ENCODE measurements around the gene LIMD2.

LIMD2 gene

DNA sequence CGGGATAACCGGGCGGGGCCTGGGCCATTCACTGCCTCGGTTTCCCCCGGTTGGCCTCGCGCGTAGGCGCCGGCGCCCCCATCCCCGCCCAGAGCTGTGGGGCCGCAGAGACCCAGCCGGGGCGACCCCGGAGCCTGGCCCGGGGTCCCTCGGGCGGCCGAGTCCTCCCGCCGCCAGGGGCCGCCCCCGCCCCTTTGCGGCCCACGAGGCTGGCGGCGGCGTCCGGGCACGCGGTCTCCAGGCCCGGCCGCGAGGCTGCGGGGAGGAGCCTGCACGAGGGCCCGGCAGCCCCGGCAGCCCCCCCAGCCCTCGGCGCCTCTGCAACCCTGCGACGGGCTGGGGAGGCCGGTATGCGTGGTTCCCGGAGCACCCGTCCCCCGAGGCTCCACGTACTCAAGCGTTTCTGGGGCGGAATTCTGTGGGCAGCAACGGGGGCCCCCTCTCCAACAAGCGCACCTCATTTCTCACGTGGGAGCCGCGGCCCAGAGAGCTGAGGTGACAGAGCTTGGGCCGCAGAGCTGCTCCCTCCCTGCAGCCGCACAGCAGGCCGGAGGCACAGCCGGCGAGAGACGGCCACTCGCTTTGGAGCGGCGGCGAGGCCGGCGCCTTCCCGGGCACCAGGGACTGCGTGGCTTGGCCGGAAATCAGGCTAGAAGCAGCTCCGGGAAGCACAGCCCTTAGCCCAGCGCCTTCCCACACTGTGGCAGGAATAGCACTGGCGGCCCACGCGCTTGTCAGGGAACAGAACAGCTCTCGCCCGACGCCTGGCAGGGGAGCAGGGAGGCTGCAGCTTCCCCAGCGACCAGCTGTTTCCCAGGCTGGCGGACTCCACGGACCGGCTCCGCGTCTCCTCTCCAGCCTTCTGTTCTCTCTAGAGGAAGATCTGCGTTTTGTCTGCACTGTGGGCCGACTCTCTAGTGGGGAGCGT lies 867 bp upstream of the LIMD2 start:
- no peak for DNase-seq

DNA sequence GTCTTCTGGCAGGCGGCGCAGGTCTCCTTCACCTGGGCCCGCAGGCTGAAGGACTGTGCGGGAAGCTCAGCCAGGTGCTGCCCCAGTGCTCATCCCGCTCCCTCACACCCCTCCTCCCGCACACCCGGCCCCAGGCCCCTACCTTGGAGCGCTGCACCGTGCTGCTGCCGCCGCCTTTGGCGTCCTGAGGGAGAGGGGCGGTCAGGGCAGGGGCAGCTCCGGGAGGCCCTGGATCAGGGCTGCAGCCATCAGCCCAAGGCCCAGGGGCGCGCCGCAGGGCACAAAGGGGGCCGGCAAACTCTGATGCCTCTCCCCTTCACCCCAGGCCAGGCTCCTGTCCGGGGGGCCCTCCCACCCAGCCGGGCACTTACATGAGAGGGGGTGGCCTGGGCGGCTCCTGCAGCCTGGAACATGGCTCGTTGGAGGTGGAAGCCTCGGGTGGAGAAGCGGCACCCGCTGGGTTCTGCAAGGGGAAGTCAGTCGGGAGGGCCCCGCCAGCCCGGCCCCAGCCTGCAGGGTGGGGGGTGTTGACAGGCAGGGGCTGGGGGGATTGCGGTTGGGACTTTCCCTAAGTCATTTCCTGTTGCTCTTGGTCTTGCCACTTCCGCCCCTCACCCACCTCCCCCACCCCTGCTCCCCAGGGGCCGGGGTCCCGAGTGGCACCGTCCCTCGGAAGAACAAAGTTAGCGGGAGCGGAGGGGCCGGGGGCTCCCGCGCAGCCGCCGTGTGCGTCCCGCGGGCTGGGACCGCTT lies 863 bp downstream of the LIMD2 start:
- DNase-seq, result no peak

DNA sequence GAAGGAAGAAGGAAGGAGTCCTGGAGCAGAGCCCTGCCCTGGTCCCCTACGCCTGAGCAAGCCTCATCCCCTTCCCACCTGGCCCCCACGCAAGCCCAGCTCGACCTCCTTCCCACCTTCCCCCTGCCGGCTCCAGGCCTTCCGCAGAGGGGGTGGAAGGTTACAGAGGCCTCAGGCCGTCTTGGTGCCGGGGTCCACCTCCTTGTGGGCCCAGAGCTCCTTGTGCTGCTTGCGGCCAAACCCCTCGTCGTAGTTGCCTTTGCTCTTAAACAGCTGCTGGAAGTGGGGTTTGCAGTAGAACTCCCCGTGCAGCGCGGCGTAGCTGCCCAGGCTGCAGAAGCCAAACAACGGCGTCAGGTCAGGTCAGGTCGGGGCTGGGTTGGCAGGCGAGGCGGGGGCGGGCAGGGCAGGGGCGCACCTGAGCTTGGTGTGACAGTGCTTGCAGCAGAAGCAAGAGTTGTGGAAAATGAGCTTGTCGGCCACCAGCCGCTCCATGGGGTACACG lies 1.5 kb downstream of the LIMD2 start:
- no peak for DNase-seq

DNA sequence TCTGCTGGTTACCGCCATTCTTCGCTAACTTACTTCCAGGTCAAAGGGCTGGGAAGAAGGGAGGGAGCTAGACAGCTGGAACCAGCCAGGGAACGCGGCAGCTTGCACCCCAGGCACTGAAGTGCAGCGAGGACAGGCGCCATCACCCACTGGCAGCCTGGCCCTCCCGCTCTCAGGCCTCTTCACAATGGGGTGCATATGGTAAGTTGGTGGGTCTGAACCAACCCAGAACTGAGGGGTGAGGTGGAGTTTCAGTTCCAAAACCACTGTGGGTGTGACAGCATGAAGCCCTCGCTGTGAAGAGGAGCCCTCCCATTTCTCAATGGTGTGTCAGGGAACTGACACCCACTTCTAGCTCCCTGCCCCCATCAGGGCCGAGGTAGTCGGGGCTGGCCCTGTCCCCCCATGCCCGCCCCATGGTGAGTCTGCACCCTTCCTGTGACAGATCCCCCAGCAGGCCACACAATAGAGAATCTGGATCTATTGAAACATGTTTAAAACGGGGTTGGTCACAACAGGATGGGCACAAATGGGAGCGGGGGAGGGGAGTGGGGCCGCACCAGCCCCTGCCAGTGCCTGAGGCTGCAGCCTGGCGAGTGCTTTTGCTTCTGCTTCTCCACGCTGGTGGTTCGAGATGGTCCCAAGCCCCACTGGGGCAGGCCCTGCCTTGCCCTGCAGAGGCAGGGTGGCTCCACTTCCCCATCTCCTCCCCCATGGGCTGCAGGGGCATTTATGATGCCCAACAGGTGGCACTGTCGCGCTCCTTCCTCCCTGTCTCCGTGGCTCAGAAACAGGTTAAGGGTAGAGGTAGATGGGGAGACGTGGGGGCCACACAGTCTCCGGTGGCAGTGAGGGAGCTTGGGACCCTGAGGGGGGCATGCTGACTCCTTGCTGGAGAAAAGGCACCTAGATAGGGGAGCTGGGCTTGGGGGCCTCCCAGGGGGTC lies 2.3 kb downstream of the LIMD2 start:
- DNase-seq, result no peak

DNA sequence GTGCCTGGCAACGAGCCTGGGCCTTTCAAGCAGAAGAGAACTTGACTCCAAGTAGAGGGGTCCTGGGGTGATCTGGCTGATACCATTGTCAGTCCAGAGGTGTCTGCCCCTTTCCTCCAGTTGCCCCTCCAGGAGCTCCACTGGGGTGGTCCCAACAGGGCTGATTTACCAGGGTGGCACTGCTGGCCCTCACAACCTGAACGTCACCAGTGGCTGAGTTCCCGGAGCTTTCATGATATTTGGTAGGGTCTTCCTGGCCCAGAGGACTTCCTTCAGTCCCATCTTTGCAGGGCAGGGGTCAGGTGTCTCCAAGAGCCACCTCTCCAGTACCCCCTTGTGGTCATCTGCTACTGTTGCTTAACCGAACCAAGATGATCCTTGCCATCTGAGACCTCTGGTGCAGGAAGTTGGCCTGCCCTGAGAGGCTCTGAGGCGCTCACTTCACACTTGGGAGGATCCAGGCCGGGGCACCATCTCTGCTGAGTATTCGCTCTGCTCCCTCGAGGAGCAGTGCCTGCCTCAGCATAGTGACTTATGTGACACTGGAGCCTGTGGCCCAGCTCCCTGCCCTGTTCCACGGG lies 3.5 kb downstream of the LIMD2 start:
- DNase-seq, result no peak

DNA sequence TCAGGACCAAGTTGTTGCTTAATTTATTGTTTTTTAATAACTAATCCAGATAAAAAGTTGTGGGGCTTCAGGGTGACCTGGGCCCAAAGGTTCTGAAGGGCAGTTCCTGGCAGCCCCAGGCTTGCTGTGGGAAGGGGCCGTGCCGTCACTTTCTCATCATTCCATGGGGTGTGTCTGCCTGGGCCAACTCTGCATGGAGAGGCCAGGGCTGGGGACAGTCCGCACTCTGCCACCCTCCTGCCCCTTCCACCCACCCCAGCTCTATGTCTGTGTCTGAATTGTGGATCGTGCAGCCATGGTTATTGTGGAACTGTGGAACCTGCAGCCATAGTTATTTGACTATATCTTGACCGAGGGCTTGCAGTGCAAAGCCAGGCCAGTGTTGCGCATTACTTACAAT lies 4.0 kb downstream of the LIMD2 start:
- no peak for DNase-seq

DNA sequence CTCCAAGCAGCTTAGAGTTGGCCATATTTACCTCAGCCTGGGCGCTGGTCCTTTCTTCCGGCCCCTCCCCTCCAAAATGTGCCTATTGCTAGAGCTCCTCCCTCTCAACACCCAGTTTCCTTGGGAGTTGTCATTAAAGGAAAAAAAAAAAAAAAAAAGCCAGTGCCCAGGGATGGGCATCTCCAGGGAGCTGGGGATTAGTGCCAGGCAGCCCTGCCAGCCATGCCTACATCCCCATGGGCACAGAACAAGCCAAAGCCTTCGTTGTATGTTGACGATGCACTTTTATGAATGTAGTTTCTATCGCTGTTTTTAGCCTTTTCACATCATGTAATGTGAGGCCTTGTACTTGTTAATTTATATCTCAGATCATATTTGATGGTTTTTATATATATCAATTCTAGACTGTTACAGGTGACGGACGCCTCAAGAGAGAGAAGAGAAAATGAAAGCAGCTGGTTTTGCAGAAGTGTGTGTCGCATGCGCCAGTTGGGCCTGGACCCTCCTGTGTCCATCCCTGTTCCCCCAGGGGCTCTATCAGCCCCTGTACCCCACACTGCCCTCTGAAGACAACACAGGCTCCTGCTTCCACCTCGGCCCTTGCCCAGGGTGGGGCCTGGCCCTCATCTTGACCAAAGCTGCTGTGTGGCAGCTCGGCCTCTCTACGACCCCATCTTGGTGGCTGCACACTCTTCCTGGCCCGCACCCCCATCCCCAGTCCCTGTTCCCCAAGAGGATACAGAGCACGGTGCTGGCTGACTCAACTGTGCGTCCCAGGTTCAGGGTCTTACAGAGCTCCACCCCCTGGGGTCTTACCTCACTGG lies 4.8 kb downstream of the LIMD2 start:
- no peak for DNase-seq

DNA sequence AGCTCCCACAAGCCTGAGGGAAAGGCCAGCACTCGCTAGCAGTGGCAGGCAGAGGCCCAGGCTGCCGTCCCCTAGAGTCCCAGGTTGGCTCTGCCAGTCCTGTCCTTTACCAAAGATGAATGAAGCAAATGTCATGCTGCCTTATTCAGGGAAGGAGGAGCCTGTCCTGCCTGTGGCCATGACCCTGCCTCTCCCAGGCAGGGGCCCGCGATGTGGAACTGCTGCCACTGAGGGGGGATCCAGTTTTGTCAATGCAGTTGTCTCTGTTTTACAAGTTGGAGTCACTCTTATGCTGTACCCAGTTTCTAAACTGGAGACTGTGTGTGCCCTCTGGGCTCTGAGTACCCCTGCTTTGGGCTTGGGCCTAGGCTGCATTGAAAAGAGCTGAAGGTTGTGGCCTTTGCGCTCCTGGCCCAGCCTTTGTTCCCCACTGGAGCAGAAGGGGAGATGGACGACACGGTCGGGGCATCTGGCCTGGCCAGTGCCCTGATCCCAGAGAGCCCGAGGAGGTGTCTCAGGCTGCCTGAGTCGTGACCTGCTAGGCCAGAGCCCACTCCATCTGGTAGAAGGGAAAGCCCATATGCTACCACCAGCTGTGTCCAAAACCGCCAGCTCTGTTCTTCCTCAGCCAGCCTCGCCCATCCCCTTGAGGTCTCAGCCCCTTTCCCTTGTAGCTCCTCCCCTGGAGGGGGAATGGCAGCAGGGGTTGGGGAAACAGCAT lies 5.5 kb downstream of the LIMD2 start:
- DNase-seq, result no peak

DNA sequence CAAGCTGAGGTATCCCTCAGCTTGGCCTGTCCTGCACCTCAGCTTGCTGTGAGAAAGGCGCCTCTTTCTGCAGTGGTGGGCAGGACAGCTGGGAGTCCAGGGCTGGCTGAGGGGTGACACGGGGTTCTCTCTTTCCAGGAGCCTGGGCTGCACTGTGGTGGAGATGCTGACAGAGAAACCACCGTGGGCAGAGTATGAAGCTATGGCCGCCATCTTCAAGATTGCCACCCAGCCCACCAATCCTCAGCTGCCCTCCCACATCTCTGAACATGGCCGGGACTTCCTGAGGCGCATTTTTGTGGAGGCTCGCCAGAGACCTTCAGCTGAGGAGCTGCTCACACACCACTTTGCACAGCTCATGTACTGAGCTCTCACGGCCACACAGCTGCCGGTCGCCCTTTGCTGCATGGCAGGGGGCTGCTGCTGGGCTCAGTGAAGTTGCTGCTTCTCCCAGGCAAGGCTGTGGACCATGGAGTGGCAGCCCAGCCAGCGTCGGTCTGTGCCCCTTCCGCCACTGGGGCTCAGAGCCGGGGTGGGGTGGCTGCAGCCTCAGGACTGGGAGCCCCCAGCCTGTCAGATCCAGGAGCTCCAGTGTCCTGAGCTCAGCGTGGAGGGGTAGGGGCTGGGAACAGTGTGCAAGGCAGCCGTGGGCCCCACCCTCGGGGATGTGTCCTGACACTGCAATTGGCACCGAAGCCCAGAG lies 6.4 kb downstream of the LIMD2 start:
- no peak for DNase-seq

DNA sequence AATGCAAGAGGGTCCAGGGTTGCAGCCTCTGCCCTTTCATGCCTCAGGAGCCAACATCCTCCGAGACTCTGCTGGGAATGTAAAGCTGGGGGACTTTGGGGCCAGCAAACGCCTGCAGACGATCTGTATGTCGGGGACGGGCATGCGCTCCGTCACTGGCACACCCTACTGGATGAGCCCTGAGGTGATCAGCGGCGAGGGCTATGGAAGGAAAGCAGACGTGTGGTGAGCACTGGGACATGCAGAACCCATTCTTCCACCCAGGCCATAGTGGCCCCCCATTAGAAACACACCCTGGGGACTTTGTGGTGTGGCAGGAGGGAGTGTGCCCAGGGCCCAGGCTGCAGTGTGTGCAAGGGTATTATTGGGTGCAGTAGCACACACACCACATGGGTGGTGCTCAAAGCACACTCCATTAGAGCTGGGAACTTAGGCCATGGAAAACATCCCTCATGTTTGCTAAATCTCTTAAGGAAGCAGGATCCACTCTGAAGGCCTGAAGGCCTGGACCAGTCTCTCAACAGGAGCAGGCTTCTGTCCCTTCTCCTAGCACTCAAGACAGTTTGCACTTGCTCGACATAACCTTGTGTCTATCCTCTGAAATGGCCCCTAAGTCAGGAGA lies 7.6 kb downstream of the LIMD2 start:
- no peak for DNase-seq

DNA sequence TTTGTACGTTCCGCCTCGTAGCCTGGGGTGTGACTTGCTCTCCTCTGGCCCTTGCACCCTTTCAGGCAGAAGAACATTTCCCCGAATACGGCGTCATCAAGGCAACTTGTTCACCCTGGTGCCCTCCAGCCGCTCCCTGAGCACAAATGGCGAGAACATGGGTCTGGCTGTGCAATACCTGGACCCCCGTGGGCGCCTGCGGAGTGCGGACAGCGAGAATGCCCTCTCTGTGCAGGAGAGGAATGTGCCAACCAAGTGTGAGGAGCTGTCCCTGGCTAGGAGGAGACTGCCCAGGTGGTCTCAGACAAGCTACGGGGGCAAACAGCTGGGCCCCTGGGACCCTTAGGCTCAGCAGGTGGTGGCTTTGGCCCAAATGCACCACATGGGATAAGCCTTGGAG lies 10.4 kb downstream of the LIMD2 start:
- DNase-seq, result no peak

DNA sequence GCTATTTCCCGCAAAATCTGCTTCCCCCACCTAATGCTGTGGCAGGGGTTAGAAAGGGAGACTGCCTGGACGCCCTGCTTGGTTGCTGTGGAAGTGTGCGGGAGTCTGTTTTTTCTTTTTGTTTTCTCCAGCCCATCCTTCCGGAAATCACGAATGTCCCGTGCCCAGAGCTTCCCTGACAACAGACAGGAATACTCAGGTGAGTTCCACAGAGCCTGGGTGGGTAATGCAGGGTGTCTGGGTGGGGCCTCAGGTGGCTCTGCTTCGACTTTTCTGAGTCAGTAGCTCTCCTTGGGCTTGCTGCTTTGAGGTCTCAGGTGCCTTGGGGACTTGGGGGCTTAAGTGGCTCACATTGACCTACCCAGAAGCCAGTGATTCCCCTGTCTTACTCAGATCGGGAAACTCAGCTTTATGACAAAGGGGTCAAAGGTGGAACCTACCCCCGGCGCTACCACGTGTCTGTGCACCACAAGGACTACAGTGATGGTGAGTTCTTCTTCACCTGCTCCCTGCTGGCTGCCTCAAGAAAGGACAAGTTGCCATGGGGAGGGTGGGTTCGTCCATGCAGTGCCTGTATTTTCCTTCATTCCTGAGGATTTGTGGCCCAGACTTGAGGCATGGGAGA lies 11.4 kb downstream of the LIMD2 start:
- no peak for DNase-seq

DNA sequence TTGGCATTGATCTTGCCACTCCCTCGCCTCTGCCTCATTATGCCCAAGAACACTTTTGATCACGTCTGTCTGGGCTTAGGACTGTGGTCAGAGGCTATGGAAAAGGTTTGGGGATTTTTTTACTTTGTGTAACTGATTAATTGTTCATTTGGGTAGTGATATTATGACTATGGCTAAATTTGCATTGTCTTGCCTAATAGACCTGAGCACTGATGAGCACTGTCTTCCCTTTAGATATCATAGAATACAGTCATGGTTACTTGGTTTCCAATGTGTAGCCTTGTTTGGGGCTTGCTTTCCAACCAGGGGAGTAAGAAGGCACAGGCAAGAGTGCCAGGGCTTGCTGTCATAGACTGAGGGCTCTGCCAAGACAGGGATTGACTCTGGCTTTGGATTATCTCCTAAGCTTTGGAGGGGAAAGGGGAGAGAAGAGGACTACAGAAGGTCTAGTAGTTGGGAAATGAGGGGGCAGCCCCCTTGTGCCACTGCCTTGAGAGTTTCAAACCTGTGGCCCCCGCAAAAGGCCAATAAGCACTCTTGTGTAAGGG lies 13.7 kb downstream of the LIMD2 start:
- no peak for DNase-seq

DNA sequence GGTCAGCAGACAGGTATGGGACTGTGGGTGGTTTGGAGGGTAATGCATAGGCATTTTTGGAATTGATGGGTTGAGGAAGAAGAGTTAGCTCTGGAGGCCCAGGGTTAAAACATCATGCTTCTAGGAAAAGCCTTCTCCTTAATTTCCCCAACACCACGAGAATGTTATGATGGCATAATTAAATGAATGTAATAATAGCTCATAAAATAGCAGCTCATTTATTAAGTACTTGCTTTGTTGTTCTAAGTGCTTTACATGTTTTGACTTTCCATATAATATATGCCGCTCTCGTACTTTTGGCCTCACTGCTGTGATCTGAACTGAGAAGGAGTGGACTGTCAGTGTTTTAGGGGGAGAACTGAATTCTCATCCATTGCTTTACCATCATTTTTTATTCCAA lies 14.3 kb downstream of the LIMD2 start:
- DNase-seq, result no peak

DNA sequence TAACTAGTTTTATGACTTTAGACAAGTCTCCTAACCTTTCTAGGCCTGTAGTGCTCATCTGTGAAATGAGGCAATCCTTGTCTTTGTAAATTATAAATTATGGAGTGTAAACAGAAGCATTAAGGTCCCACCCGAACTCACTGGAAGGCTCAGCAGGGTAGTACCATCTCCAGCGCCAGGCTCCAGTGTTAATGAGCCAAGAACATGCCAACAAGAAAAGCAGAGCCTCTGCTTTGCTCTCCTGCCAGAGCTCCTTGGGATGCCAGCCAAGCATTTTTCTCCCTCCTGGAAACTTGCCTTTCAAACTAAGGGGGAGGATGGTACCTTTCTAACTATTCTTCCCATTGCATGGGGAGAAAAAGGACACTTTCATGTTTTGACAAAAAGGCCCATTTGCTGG lies 14.9 kb downstream of the LIMD2 start:
- no peak for DNase-seq

DNA sequence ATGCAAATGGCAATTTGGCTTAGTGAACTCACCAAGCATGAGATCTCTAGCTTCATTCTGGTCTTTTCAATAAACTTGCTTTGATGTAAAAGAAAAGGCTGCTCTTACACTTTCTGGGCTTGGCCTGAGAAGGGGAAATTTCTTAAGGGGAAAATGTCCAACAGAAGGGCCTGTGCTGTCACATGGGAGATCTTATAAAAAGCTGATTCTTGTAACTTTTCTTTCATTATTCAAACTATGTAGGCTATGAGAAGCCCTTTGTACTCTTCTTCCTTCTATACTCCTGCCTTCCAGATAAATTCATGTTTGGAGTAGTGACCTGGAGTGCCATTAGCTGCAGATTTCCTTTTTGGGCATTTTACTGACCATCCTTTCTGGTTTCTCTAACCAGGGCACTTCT lies 16.9 kb downstream of the LIMD2 start:
- DNase-seq, result no peak

DNA sequence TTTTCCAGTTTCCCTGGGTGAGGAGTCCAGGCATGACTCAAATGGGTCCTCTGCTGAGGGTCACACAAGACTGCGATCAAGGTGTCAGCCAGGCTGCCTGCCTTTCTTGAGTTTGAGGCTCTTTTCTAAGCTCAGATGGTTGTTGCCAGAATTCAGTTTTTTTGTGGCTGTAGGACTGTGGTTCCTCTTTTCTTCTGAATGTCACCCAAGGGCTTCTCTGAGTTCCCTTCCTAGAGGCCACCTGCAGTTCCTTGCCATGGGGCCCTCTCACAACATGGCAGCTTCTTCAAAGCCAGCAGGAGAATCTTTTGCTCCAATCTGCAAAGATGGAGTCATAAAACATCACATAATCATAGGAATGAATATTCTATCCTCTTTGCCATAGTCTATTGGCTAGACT lies 17.5 kb downstream of the LIMD2 start:
- DNase-seq, result no peak

DNA sequence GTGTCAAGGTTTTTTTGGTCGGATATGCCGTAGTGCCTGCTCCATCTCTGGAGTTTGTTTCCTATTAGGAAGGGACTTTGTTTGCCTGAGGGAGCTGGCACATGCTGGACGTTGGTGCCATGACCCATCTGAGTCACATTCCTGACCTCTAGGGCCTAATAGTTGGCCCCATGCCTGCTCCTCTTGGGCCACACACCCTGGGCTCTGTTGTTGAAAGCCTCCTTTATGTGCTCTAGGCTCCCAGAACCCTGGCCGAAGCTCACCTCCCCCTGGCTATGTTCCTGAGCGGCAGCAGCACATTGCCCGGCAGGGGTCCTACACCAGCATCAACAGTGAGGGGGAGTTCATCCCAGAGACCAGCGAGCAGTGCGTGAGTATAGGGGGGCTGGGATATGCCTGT lies 18.4 kb downstream of the LIMD2 start:
- no peak for DNase-seq

DNA sequence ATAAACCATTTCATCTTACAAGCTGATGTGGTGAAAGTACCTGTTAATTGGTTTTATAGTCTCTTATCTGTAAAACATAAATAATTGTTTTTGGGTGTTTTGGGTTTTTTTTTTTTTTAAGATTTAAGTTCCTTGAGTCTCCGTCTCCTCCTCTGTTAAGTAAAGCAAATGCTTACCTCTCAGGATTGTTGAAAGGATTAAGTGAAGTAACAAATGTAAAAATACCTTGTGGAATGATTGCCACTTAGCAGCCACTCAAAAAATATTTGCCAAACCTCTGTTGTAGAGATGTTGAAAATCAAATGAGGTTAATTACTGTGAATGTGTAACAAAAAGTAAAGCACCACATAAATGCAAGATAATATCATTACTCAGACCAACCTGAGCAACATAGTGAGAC lies 19.2 kb downstream of the LIMD2 start:
- no peak for DNase-seq
